Hindlimb muscle (tissue), 1 donor: ENCODE data around the gene EML4. TPM values are rescaled to one million over a fixed set of nuclear protein-coding genes. Genes with fewer than 3 reads are reported as not detected.
"Not testable (repeated sequence)": the region's sequence is repeated elsewhere in the genome, so short reads cannot be mapped to it uniquely, and the experiment has no call there.

Source experiments
- DNase-seq: peaks from one replicate; pipeline ENCODE4 v3.0.0-alpha.2; 2013
- polyA plus RNA-seq: library from polyadenylated mRNA; unstranded; fragments of 120-200 nt; gene quantifications from one replicate; pipeline ENCODE4 v1.2.1, GENCODE V29; 2013; ENCODE audit not compliant: insufficient read length

Gene EML4
- polyA plus RNA-seq, 1 donor = 30.6 TPM

DNA sequence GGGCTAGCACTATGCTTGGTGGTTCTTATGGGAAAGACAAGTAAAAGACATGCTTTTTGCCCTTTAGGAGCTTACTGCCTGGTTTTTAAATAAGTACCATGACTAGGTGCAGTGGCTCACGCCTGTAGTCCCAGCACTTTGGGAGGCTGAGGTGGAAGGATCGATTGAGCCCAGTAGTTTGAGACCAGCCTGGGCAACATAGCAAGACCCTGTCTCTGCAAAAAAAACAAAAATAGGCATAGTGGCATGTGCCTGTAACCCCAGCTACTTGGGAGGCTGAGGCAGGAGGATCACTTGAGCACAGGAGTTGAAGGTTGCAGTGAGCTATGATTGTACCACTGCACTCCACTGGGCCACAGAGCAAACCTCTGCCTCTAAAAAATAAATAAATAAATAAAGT, 4.3 kb downstream of the EML4 start:
- not testable (repeated sequence) for DNase-seq

DNA sequence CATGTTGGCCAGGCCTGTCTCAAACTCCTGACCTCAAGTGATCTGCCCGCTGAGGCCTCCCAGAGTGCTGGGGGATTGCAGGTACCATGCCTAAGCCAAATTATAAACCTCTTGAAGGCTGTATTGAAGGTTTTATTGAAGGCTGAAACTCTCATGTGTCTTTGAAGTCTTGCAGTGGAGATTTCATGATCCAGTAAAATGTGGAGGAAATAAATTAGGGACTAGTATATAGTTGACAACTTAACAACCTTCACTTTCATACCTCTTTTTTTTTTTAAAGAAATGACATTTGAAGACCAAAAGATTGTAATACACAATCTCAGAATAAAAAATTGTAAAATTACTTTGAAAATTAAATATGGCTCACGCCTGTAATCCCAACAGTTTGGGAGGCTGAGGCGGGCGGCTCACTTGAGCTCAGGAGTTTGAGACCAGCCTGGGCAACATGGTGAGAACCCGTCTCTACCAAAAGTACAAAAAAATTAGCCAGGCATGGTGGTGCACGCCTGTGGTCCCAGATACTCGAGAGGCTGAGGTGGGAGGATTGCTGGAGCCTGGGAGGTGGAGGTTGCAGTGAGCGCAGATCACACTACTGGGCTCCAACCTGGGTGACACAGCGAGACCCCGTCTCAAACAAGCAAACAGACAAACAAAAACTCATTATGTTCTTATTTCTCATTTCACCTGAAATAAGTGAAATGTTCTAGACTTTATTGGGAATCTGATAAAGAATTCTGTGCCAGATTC, 8.0 kb downstream of the EML4 start:
- no peak for DNase-seq

DNA sequence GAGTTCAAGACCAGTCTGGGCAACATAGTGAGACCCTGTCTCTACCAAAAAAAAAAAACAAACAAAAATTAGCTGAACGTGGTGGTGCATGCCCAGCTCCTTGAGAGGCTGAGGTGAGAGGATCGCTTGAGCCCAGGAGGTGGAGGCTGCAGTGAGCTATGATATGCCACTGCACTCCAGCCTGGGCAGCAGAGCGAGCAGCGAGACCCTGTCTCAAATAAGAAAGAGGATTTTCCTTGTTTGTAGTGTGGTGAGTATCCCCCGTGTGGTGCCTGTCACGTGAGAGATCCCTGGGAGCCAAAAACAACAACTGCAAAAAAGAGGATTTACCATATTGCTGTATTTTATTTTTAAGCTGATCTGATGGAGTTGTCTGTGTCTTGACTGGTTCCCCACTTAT, 9.2 kb downstream of the EML4 start:
- DNase-seq = no peak

DNA sequence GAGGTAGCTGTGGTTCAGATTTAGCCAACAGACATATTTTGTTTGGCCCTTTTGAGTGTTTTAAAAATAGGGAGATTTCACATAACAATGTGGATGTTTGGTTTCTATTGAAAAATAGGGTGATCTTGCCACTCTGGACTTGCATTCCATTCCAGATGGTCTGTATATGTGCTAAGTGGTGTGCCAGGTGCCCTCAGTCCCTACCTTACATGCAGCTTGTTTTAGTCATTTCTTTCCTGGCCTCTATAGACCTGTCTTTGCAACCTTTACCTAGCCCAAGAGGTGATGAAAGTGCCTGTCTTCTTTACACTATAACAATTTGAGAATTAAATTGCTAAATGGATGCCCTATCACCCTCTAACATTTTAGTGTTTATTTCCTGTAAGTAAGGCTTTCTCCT, 11.1 kb downstream of the EML4 start:
- DNase-seq = no peak

DNA sequence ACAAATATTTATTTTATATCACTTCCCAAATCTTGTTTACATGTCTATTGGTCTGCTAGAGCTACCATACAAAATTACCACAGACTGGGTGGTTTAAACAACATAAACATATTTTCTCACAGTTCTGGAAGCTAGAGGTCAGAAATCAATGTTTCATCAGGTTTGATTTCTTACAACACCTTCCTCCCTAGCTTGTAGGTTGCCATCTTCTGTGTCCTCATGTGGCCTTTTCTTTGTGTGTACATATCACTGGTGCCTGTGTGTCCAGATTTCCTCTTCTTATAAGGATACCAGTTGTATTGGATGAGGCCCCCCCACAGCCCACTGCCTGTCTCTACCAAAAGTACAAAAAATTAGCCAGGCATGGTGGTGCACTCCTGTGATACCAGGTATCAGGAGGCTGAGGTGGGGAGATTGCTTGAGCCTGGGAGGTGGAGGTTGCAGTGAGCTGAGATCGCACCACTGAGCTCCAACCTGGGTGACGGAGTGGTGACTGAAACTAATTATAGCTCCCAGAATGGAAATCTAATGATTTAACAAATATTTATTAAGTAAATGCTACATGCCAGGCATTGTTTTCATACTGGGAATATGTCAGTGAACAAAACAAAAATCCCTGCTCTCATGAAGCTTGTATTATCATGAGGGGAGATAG, 13.6 kb downstream of the EML4 start:
- DNase-seq = no peak

DNA sequence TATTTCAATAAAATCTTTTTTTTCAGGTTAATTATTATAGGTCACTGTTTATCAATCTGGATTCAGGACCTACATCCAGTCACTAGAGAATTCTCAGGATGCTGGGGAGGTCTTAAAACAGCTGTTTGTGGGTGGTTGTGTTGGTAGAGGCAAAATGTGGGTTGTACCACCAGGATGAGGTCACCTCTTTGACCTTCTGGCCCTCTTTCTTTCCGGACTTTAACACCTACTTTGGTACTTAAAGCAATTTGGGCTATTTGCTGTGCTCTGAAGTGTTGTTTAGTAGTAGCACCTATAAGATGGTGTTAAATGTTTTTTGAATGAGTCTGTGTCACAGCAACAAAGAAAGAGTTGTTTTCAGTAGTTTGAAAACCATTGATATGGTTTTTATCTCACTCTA, 14.6 kb downstream of the EML4 start:
- DNase-seq = no peak

DNA sequence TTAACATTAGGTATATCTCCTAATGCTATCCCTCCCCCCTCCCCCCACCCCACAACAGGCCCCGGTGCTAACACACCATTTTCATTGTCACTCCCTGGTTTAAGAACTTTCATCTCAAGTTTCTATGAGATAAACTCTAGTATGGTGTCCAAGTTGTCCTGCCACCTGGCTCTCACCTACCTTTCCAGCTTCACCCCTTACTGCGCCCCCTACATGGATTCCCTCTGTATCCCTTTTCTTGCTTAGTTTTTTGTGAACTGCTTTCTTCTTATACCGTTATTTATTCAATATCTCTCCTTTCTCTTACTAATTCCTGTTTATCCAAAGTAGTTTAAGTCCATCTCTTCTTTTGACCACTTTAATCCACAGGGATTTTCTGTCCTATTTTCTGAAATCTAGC, 15.2 kb downstream of the EML4 start:
- DNase-seq = no peak

DNA sequence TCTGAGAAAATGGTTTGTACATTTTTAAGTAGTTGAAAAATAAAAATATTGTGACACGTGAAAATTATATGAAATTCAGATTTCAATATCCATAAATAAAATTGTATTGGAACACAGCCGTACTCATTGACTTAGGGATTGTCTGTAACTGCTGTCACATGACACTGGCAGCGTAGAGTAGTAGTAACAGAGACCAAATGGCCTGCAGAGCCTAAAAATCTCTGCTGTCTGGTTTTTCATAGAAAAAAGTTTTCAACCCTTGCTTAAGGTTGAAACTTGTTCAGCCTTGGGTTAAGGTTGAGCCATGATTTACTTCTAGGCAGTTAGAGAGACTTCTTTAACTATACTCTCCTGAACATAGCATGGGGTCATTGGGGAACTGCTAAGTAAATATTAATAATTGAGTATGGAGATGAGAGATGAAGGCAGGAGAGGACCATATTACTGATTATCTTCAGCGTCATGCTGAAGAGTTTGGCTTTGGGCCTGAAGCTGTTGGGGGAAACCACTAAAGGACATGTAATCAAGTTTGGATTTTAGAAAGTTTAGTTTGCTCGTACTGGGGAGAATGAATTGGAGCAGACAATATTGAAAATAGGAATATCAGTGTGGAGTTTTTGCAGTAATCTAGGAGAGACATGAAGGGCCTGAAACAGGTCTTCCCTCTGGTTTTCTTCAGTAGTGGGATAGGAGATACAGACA, 16.2 kb downstream of the EML4 start:
- no peak for DNase-seq

DNA sequence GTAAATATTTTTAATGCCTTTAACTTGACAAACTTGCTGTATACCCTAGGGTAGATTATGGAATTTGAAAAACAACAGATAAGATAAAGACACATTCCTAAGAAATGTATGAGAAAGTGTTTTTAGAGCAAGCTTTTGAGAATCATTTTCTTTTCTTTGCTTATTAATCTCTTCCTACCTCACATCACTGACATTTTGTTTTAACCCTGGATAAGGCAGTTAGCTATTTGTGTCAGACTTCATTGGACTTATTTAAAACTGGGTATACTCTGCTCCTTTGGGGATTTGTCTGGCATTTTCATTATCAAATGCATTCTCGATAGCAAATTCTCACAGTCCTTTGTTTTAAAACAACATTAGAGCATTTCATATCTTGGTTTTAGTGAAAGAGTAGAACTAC, 17.2 kb downstream of the EML4 start:
- no peak for DNase-seq

DNA sequence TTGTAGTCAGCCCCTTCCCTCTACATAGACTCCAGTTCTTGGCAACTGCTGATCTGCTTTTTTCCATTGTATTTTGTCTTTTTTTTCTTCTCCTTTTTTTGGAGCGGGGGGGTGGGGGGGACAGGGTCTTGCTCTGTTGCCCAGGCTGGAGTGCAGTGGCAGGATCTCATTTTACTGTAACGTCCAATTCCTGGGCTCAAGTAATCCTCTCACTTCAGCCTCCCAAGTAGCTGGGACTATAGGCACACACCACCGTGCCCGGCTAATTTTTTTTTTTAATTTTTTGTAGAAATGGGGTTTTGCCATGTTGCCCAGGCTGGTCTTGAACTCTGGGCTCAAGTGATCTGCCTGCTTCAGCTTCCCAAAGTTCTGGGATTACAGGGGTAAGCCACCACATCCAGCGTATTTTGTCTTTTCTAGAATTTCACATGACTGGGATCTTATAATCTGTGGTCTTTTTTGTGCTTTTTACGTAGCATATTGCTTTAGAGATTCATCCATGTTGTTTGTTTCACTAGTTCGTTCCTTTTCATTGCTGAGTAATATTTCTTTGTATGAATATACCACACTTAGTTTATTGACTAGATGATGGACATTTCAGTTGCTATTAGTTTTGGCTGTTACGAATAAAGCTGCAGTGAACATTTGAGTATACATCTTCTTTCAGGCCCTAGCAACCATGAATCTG, 17.9 kb downstream of the EML4 start:
- no peak for DNase-seq

DNA sequence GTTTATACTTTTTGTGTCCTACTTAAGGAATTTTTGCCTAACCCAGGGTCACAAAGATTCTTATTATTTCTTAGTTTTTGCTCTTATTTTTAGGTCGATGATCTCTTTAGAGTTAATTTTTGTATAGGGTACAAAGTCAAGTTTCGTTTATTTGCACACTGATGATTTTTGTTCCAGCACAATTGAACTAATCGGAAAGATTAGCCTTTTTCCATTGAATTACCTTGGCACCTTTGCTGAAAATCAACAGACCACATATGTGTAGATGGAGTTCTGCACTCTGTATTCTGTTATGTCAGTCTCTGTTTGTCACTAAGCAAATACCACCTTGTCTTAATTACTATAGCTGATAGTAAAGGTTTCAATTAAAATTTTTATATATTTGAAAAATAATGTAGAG, 18.7 kb downstream of the EML4 start:
- DNase-seq = no peak

DNA sequence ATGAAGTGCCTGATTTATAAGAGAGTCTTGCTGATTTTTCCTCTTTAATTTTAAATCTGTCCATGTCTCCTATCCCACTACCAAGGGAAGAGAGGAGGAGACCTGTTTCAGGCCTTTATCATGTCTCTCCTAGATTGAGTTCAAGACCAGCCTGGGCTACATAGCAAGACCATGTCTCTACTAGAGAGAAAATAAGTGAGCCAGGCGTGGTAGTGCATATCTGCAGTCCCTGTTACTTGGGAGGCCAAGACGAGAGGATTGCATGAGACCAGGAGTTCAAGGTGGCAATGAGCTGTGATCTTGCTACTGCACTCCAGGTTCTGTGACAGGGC, 20.0 kb downstream of the EML4 start:
- DNase-seq = no peak

DNA sequence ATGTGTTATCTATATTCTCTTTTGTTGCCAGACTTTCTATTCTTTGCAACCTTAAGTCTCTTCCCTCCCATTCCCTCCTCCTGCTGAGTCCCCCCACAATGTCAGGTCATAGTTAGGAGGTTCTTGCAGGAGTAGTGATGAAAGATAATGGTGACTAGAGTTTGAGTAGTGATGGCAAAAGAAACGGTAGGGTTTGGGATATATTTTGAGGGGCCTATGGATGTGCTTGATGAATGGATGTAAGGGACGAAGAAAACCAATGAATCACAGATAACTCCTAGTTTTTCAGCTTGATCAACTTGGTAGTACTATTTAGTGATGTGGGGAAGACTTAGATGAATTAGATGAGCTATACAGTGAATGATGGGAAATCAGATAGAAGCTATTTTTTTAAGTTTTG, 21.0 kb downstream of the EML4 start:
- DNase-seq = no peak

DNA sequence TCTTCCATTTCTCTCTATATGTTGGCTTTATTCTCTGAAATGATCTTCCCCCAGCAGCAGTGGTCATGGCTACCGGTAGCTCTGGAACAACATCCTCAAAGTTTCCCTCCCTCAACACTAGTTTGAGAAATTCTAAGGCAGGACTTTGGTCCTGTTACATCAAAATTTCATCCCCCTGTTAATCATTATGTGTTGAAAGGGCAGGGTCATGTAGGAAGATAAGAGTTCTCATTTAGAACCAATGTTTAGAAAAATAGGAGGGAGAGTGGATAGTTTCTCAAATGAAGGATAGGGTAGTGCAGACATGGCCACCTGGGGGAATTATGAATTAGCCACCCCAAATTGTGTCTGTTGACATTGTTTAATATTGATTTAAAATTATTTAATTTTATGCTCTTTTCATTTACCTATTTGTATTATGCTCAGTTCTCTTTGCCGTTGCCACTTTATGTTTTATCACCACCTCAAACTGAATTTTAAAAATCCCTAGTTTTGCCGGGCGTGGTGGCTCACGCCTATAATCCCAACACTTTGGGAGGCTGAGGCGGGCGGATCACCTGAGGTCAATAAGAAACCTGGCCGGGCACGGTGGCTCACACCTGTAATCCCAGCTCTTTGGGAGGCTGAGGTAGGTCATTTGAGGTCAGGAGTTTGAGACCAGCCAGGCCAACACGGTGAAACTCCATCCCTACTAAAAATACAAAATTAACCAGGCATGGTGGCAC, 22.3 kb downstream of the EML4 start:
- DNase-seq = no peak

DNA sequence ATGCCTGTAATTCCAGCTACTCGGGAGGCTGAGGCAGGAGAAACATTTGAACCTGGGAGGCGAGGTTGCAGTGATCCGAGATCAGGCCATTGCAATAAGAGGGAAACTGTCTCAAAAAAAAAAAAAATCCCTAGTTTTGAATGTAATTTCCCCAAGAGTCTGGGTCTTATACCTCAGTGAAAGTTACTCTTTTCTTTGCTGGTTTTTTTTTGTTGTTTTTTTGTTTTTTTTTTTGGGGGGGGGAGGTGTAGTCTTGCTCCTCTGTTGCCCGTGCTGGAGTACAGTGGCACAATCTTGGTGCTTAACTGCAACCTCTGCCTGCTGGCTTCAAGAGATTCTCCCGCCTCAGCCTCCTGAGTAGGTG, 22.8 kb downstream of the EML4 start:
- DNase-seq = no peak

DNA sequence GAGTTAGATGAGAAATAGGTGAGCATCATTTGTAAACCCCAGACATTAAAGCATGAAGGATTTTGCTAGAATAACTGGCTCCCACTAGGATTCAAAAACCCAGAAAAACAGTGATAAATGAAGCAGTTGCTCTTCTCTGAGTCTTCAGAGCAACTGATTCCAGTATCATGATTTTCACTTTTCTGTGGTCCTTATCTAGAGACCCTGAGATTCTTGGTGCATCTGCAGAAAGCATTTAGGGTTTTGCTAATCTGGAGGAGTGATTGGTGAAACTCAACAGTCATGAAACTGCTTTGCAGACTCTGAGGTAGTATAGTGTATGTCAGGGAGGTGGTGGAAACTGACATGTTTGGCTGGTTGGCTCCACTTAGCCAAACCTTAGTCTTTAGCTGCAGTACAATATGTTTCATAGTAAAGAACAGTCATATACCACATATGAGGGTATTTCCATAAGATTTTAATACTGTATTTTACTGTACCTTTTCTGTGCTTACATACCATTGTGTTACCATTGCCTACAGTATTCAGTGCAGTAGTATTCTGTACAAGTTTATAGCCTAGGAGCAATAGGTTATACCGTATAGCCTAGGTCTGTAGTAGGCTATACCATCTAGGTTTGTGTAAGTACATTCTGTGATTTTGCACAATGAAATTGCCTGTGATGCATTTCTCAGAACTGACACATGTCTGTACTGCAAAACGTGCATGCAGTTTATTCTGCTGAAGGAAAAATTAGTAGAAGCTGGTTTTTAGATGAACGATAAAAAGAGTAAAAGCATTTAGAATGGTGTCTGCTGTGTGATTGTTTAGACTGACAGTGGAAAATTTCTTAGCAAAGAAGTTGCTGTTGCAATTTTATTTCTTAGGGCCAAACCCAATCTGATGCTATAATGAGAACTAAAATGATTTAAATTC, 23.8 kb downstream of the EML4 start:
- no peak for DNase-seq

DNA sequence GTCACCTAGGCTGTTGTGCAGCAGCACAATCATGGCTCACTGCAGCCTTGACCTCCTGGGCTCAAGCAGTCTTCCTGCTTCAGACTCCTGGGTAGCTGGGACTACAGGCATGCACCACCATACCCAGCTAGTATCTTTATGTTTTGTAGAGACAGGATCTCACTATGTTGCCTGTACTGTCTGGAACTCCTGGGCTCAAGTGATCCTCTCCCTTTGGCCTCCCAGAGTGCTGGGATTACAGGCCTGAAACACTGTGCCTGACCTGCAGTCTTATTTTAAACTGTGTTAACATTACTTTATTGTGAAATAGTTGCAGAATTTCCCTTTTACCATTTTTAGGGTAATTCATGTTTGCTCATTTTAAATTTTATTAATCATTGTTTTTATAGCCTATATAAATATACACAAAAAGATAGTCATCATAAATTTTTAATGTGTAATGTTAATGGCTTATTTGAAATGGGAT, 24.6 kb downstream of the EML4 start:
- no peak for DNase-seq

DNA sequence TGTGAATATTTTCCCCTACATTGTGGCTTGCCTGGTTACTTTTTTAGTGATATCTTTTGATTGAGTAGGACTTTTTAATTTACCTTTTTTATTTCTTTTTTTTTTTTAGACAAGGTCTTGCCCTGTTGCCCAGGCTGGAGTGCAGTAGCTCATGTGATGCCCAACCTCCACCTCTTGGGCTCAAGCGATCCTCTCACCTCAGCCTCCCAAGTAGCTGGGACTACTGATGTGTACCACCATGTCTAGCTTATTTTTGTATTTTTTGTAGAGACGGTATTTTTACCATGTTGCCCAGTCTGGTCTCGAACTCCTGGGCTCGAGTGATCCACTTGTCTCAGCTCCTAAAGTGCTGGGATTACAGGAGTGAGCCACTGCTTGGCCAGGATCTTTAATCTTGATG, 25.3 kb downstream of the EML4 start:
- DNase-seq = no peak

DNA sequence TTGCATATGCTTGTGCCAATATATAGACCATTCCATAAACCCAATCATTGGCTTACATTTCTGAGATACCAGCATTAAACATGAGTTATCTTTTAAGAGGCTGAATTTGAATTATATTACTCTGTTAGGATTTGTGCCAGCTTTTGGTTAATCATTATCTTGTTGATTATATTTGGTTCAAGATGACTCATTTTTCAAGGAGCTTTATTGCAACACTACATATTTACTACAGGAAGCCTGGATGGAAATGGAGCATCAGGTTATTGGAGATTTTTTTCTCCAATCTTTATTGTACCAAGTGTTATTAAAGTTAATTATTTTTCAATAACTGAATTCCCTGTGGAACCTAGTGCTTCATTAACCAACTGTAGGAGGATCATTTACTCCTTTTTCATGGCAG, 26.4 kb downstream of the EML4 start:
- DNase-seq = no peak

DNA sequence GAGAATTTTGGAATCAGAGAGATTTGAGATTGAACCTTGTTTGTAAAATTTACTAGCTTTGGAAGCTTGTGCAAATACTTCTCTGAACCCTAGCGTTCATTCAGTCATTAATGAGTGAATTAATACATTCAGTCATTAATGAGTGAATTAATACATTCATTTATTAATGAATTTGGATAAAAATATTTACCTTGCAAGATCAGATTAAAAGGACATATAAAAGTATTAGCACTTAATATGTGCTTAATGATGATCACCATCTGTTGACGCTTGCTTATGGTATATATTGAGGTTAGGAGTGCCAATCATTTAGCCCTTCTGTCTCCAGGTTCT, 26.9 kb downstream of the EML4 start:
- DNase-seq = no peak

DNA sequence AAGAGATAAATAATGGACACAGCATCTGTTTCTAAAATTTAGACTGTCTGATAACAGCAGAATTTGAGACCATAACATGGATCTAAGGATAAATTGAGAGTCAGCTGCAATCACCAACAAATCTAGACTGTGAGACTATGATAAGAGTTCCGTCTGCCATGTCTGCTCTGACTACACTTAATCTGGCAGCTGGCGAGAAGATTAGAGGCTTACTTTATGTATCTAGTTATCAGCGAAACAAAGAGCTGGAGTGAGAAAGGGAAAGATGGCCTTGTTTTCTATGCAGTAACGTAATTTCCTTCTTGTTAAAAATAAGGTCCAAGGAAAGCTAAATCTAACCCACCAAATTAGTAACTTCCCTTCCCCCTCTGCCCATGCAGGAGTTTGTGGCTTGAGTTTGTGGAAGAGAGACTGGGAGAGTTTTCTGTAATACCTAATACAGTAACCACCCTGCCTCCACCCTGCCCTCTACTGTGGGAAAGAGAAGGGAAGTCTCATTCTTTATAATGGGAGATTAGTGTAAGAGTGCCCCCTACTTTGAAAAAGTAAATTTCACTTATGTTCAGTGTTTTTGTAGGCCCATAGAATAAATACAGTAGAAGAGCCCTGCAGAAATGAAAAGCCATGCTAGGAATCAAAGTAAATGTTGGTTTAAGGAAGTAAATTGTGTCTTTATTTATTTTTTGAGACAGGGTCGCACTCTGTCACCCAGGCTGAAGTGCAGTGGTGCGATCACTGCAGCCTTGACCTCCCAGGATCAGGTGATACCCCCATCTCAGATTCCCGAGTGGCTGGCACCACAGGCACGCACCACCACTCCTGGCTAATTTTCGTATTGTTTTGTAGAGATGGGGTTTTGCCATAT, 27.5 kb downstream of the EML4 start:
- no peak for DNase-seq
